ENCODE measurements around the gene NTF3. TPM values are rescaled to one million over a fixed set of nuclear protein-coding genes. Genes with fewer than 3 reads are reported as not detected.

NTF3 gene
- total and polyA plus RNA-seq, 10 donors: 0.72 to 5.8 (median 2.7) TPM; not detected in 1

DNA sequence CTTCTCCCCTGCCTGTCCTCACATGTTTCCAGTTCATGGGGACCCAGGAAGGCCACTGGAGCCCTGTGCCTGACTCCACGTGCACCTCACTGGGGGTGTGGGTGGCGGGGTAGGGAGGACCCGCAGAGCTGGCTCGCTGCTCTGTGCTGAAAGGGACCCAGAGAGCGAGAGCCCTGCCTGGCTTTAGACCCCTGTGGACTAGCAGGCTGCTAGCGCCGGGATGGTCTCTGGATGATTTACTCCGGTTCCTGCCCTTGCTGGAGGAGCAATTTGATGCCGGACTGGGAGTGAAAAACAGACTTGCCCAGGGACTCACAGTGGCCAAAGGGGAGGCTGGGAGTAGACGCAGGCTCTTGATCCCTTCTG, 49.0 kb downstream of the NTF3 start:
- intact Hi-C loops (cut with DNase I; ENCODE audit: low total_unique reads): no loop called here
- Histone ChIP-seq H3K9me3 (no peaks in the 10 kb centered on the region), H3K27ac (no peak overlapping the region), H3K4me3 (no peak overlapping the region), H3K4me1 (peaks cover 0 to 10% (median 0%) of the 10 kb centered on the region in 6 donors), H3K36me3 (no peaks in the 10 kb centered on the region), H3K27me3 (replicated peaks in 1 of 7) (peaks cover 0 to 20% (median 0%) of the 10 kb centered on the region in 7 donors)
- no peak for DNase-seq
- TF ChIP-seq, protein P1, sequence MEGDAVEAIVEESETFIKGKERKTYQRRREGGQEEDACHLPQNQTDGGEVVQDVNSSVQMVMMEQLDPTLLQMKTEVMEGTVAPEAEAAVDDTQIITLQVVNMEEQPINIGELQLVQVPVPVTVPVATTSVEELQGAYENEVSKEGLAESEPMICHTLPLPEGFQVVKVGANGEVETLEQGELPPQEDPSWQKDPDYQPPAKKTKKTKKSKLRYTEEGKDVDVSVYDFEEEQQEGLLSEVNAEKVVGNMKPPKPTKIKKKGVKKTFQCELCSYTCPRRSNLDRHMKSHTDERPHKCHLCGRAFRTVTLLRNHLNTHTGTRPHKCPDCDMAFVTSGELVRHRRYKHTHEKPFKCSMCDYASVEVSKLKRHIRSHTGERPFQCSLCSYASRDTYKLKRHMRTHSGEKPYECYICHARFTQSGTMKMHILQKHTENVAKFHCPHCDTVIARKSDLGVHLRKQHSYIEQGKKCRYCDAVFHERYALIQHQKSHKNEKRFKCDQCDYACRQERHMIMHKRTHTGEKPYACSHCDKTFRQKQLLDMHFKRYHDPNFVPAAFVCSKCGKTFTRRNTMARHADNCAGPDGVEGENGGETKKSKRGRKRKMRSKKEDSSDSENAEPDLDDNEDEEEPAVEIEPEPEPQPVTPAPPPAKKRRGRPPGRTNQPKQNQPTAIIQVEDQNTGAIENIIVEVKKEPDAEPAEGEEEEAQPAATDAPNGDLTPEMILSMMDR (IDR thresholded peaks at IDR 0.05 in 8 of 11, conservative IDR thresholded peaks at IDR 0.05 in 3 of 11): no peak
- TF ChIP-seq POLR2AphosphoS5 (IDR thresholded peaks at IDR 0.05) (no peak), POLR2A (IDR thresholded peaks at IDR 0.05) (no peak)
- 42 to 67% (median 52%) methylated on average over 10 of the region's 10 CpGs for WGBS, 5 donors

DNA sequence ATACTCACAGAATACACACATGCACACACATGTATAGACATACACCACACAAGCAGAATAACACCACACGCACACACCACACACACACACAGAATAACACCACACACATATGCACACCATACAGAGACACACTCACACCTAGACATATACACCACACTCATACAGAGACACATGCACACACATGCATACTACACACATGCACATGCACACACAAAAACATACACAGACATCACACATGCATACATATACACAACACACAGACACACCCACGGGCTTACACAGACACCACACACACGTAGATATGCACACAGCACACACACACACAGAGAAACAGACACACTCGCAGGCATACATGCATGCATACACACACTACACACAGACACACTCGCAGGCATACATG, 49.7 kb downstream of the NTF3 start:
- H3K9me3 ChIP-seq: no peaks in the 10 kb centered on the region
- peaks cover 0 to 20% (median 0%) of the 10 kb centered on the region in 7 donors for H3K27me3 ChIP-seq (replicated peaks in 1 of 7)
- no peak overlapping the region for H3K4me3 ChIP-seq
- no peak overlapping the region for H3K27ac ChIP-seq
- TF ChIP-seq POLR2AphosphoS5 (IDR thresholded peaks at IDR 0.05) (no peak), POLR2A (IDR thresholded peaks at IDR 0.05) (no peak)
- TF ChIP-seq, protein P1 (IDR thresholded peaks at IDR 0.05 in 8 of 11, conservative IDR thresholded peaks at IDR 0.05 in 3 of 11): no peak
- H3K36me3 ChIP-seq: no peaks in the 10 kb centered on the region
- no peak for DNase-seq
- H3K4me1 ChIP-seq: peaks cover 0 to 10% (median 0%) of the 10 kb centered on the region in 6 donors
- intact Hi-C loops (cut with DNase I; ENCODE audit: low total_unique reads): no loop called here
- WGBS, 5 donors: 88 to 96% (median 94%) methylated on average over 5 of the region's 5 CpGs

DNA sequence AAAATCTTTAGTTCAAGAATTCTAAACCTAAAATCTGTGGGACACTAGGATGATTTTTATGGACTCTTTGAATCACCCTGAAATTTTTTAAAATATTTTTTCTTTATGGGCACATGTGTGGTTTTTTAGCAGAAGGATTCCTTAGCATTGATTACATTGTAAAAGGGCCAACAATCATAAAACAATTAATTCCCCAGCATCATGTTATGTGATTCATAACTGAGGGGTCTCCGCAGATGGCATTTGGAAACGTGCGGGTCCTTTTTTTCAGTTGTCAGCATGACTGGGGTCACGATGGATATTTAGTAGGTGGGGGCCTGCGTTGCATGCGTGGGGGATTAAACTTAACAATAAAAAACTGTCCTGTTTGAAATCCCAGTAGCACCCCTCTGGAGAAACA, 52.5 kb downstream of the NTF3 start:
- no peak for DNase-seq
- WGBS, 5 donors: 90 to 95% (median 94%) methylated on average over 6 of the region's 6 CpGs
- H3K27ac ChIP-seq: no peak overlapping the region
- TF ChIP-seq, protein P1 (IDR thresholded peaks at IDR 0.05 in 8 of 11, conservative IDR thresholded peaks at IDR 0.05 in 3 of 11): no peak
- TF ChIP-seq POLR2AphosphoS5 (IDR thresholded peaks at IDR 0.05) (no peak), POLR2A (IDR thresholded peaks at IDR 0.05) (no peak)
- no peak overlapping the region for H3K4me3 ChIP-seq
- H3K9me3 ChIP-seq: no peaks in the 10 kb centered on the region
- no peaks in the 10 kb centered on the region for H3K36me3 ChIP-seq
- peaks cover 0 to 14% (median 0%) of the 10 kb centered on the region in 7 donors for H3K27me3 ChIP-seq (replicated peaks in 1 of 7)
- H3K4me1 ChIP-seq: peaks cover 0 to 18% (median 3%) of the 10 kb centered on the region in 6 donors
- intact Hi-C loops (cut with DNase I; ENCODE audit: low total_unique reads): no loop called here

DNA sequence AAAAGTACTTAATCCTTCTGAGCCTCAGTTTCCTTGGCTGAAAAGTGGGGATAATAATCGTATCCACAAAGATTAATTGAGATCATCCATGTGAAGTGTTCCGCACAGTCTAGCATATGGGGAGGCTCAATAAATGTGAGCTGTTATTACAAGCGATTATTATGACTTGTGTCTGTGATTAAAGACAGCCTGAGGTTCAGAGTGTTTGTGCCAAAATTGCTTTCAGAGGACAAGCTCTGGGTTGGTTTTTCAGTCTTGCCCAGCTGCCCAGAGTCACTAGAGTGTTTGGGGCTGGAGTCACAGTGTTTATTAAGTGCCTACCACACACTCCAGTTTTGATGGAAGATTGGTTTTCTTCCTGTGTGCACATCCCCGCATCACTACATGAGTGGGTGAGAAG, 53.5 kb downstream of the NTF3 start:
- H3K36me3 ChIP-seq: no peaks in the 10 kb centered on the region
- H3K27ac ChIP-seq: no peak overlapping the region
- peaks cover 0 to 5% (median 0%) of the 10 kb centered on the region in 7 donors for H3K27me3 ChIP-seq (replicated peaks in 1 of 7)
- WGBS, 5 donors: 64 to 87% (median 72%) methylated on average over 4 of the region's 4 CpGs
- DNase-seq: no peak
- intact Hi-C loops (cut with DNase I; ENCODE audit: low total_unique reads): no loop called here
- H3K4me3 ChIP-seq: no peak overlapping the region
- TF ChIP-seq POLR2AphosphoS5 (IDR thresholded peaks at IDR 0.05) (no peak), POLR2A (IDR thresholded peaks at IDR 0.05) (no peak)
- TF ChIP-seq, protein P1 (IDR thresholded peaks at IDR 0.05 in 8 of 11, conservative IDR thresholded peaks at IDR 0.05 in 3 of 11): no peak
- no peaks in the 10 kb centered on the region for H3K9me3 ChIP-seq
- peaks cover 0 to 18% (median 3%) of the 10 kb centered on the region in 6 donors for H3K4me1 ChIP-seq

Measured in spleen (tissue), 11 donors.